ENCODE results near the gene SAMMSON.

Gene SAMMSON

GRCh38 chr3:70114431-70114830, 114.9 kb downstream of the SAMMSON start:
- H3K4me3 ChIP-seq (ENCODE audit: low read depth, low read length): no peak overlapping the region
- DNase-seq (ENCODE audit: low read depth): no peak
- no peak for TF ChIP-seq CTCF (IDR thresholded peaks at IDR 0.05; ENCODE audit: insufficient read depth, low read depth, low read length, missing control alignments)

GRCh38 chr3:70119879-70120278, 120.3 kb downstream of the SAMMSON start:
- DNase-seq (ENCODE audit: low read depth): no peak
- TF ChIP-seq CTCF (IDR thresholded peaks at IDR 0.05; ENCODE audit: insufficient read depth, low read depth, low read length, missing control alignments): no peak
- no peak overlapping the region for H3K4me3 ChIP-seq (ENCODE audit: low read depth, low read length)
